Mesenchymal stem cell (in vitro differentiated cells and primary cell): Measurements from ENCODE around the gene MYB.

ENCODE experiments used
- DNase-seq: peaks from one replicate; pipeline ENCODE4 v3.0.0-alpha.2; 2013
- H2AFZ ChIP-seq: one replicate; pipeline ENCODE4 v1.6.1; 2013; ENCODE audit warnings: low read depth, mild to moderate bottlenecking, control low read depth, inconsistent platforms, low read length, moderate library complexity
- H2AK5ac ChIP-seq: 2 replicates; pipeline ENCODE4 v1.6.1; 2013; ENCODE audit warnings: low read length, moderate library complexity, mild to moderate bottlenecking, inconsistent platforms; ENCODE audit not compliant: severe bottlenecking
- H2BK120ac ChIP-seq: one replicate; pipeline ENCODE4 v1.6.1; 2013; ENCODE audit warnings: low read depth, mild to moderate bottlenecking, inconsistent platforms, low read length, moderate library complexity
- H2BK12ac ChIP-seq, 2 experiments: one replicate each; pipeline ENCODE4 v1.6.1; 2013; ENCODE audit warnings: inconsistent platforms in 2 of 2, low read length in 2 of 2, mild to moderate bottlenecking in 2 of 2, moderate library complexity in 2 of 2, control low read depth in 1 of 2
- H2BK15ac ChIP-seq: one replicate; pipeline ENCODE4 v1.6.1; 2013; ENCODE audit warnings: mild to moderate bottlenecking, low read depth, inconsistent platforms; ENCODE audit not compliant: poor library complexity, severe bottlenecking
- H2BK5ac ChIP-seq: 2 replicates; pipeline ENCODE4 v1.6.1; 2013; ENCODE audit warnings: low read depth, mild to moderate bottlenecking, low read length, control low read depth, inconsistent platforms; ENCODE audit not compliant: poor library complexity, severe bottlenecking
- H3K14ac ChIP-seq, 2 experiments: one replicate each; pipeline ENCODE4 v1.6.1; 2013; ENCODE audit warnings: inconsistent platforms in 2 of 2, low read length in 2 of 2, control low read depth in 1 of 2, mild to moderate bottlenecking in 1 of 2, moderate library complexity in 1 of 2
- H3K18ac ChIP-seq, 2 experiments: one replicate each; pipeline ENCODE4 v1.6.1; 2013; ENCODE audit warnings: inconsistent platforms in 2 of 2, low read length in 2 of 2, control low read depth in 1 of 2, low read depth in 1 of 2, mild to moderate bottlenecking in 1 of 2
- H3K23ac ChIP-seq, 2 experiments: one replicate each; pipeline ENCODE4 v1.6.1; 2013; ENCODE audit warnings: inconsistent platforms in 2 of 2, low read length in 2 of 2, mild to moderate bottlenecking in 2 of 2, moderate library complexity in 2 of 2, control low read depth in 1 of 2
- H3K27ac ChIP-seq: 2 replicates; pipeline ENCODE4 v1.5.1; 2013; ENCODE audit warnings: mild to moderate bottlenecking, moderate library complexity, low read length, control low read depth, inconsistent platforms; ENCODE audit not compliant: poor library complexity, severe bottlenecking
- H3K27me3 ChIP-seq, 2 experiments: 2 replicates each; pipeline versions ENCODE4 v1.6.1 to v1.7.0; 2013; ENCODE audit warnings: low read length in 2 of 2, mild to moderate bottlenecking in 2 of 2, moderate library complexity in 2 of 2, control low read depth in 1 of 2, inconsistent platforms in 1 of 2; ENCODE audit not compliant: control insufficient read depth in 1 of 2, insufficient read depth in 1 of 2
- H3K36me3 ChIP-seq, 2 experiments: 2 replicates each; pipeline versions ENCODE4 v1.6.1 to v1.7.0; 2013; ENCODE audit warnings: low read length in 2 of 2, control low read depth in 1 of 2, inconsistent platforms in 1 of 2, low read depth in 1 of 2, mild to moderate bottlenecking in 1 of 2; ENCODE audit not compliant: insufficient read depth in 2 of 2, control insufficient read depth in 1 of 2
- H3K4ac ChIP-seq, 2 experiments: one replicate each; pipeline ENCODE4 v1.6.1; 2013; ENCODE audit warnings: inconsistent platforms in 2 of 2, low read length in 2 of 2, mild to moderate bottlenecking in 2 of 2, moderate library complexity in 2 of 2, control low read depth in 1 of 2, low read depth in 1 of 2
- H3K4me1 ChIP-seq: 2 replicates; pipeline ENCODE4 v1.6.1; 2013; ENCODE audit warnings: low read depth, low read length, control low read depth; ENCODE audit not compliant: control insufficient read depth, insufficient read depth
- H3K4me2 ChIP-seq: 2 replicates; pipeline ENCODE4 v1.6.1; 2013; ENCODE audit warnings: low read length, mild to moderate bottlenecking, inconsistent platforms; ENCODE audit not compliant: poor library complexity, severe bottlenecking
- H3K4me3 ChIP-seq, 2 experiments: 2 replicates each; pipeline versions ENCODE4 v1.5.1 to v1.7.0; 2013; ENCODE audit warnings: low read length in 2 of 2, mild to moderate bottlenecking in 2 of 2, control low read depth in 1 of 2, low read depth in 1 of 2; ENCODE audit not compliant: insufficient read depth in 1 of 2
- H3K79me1 ChIP-seq: replicated peaks from 2 replicates; pipeline ENCODE4 v1.6.1; 2013; ENCODE audit warnings: mild to moderate bottlenecking, control low read depth, low read length, inconsistent platforms; ENCODE audit not compliant: poor library complexity, severe bottlenecking
- H3K9ac ChIP-seq: 2 replicates; pipeline ENCODE4 v1.7.0; 2013; ENCODE audit warnings: mild to moderate bottlenecking, low read length, moderate library complexity
- H3K9me3 ChIP-seq: 2 replicates; pipeline ENCODE4 v1.7.0; 2013; ENCODE audit warnings: mild to moderate bottlenecking, low read length; ENCODE audit not compliant: control insufficient read depth
- H4K8ac ChIP-seq: one replicate; pipeline ENCODE4 v1.6.1; 2013; ENCODE audit warnings: inconsistent platforms, mild to moderate bottlenecking, low read length, moderate library complexity
- H4K91ac ChIP-seq: one replicate; pipeline ENCODE4 v1.6.1; 2013; ENCODE audit warnings: mild to moderate bottlenecking, low read length, inconsistent platforms
- WGBS: methylation state at CpG from one replicate; pipeline ENCODE4 v1.1.7; 2013; ENCODE audit warnings: mixed read lengths; 5-methylcytosine and 5-hydroxymethylcytosine counted together

MYB gene

GRCh38 chr6:135167617-135168016 is 13.5 kb upstream of the MYB start:
- Histone ChIP-seq H3K14ac (no peak overlapping the region), H2BK5ac (no peak overlapping the region), H3K9me3 (no peaks in the 10 kb centered on the region), H4K8ac (no peak overlapping the region), H3K23ac (no peak overlapping the region), H3K4ac (no peak overlapping the region), H3K9ac (no peak overlapping the region), H3K4me3 (no peak overlapping the region), H2AFZ (no peak overlapping the region), H3K27ac (no peak overlapping the region), H3K27me3 (no peaks in the 10 kb centered on the region), H3K79me1 (no peaks in the 10 kb centered on the region), H3K4me2 (no peak overlapping the region), H2AK5ac (no peak overlapping the region), H4K91ac (no peak overlapping the region), H2BK120ac (no peak overlapping the region), H3K18ac (no peak overlapping the region), H2BK15ac (no peak overlapping the region), H3K36me3 (no peaks in the 10 kb centered on the region), H2BK12ac (no peak overlapping the region), H3K4me1 (no peaks in the 10 kb centered on the region)
- WGBS = no CpG with 5 or more reads among the region's 1 CpG
- no peak for DNase-seq

DNA sequence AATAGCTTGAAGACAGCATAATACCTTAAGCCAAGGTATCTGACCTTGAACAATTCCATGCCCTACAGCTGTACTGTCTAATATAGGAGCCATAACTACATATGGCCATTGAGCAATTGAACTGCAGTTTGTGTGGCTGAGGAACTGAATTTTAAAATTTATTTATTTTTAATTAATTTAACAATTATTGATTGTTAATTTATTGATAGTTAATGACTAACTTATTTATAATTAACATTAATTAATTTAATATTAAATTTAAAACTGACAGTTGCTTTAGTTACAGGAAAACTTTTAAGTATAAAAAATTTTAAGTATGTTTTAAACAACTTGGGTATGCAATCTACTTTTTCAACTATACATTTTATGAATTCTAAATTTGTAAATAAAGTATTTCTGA is 12.3 kb upstream of the MYB start:
- Histone ChIP-seq H3K9me3 (no peaks in the 10 kb centered on the region), H3K27me3 (no peaks in the 10 kb centered on the region), H3K9ac (no peak overlapping the region), H4K8ac (no peak overlapping the region), H2AK5ac (no peak overlapping the region), H2BK15ac (no peak overlapping the region), H3K23ac (no peak overlapping the region), H2BK120ac (no peak overlapping the region), H3K18ac (no peak overlapping the region), H3K4me3 (no peak overlapping the region), H2BK5ac (no peak overlapping the region), H3K4me2 (no peak overlapping the region), H3K36me3 (no peaks in the 10 kb centered on the region), H4K91ac (no peak overlapping the region), H3K79me1 (no peaks in the 10 kb centered on the region), H2AFZ (no peak overlapping the region), H3K14ac (no peak overlapping the region), H3K4ac (no peak overlapping the region), H2BK12ac (no peak overlapping the region), H3K27ac (no peak overlapping the region), H3K4me1 (no peaks in the 10 kb centered on the region)
- no peak for DNase-seq

GRCh38 chr6:135170238-135170637 is 10.9 kb upstream of the MYB start:
- Histone ChIP-seq H3K79me1 (no peaks in the 10 kb centered on the region), H4K8ac (no peak overlapping the region), H3K9me3 (no peaks in the 10 kb centered on the region), H2AK5ac (no peak overlapping the region), H3K4me2 (no peak overlapping the region), H3K23ac (no peak overlapping the region), H2AFZ (no peak overlapping the region), H2BK120ac (no peak overlapping the region), H3K4ac (no peak overlapping the region), H3K4me3 (no peak overlapping the region), H3K18ac (no peak overlapping the region), H2BK12ac (no peak overlapping the region), H3K27ac (no peak overlapping the region), H3K27me3 (no peaks in the 10 kb centered on the region), H2BK15ac (no peak overlapping the region), H3K4me1 (no peaks in the 10 kb centered on the region), H3K14ac (no peak overlapping the region), H3K9ac (no peak overlapping the region), H4K91ac (no peak overlapping the region), H2BK5ac (no peak overlapping the region), H3K36me3 (no peaks in the 10 kb centered on the region)
- WGBS = 85% methylated on average over 2 of the region's 2 CpGs
- DNase-seq = no peak

- Histone ChIP-seq H2AFZ (no peak overlapping the region), H3K4me2 (no peak overlapping the region), H3K4me3 (no peak overlapping the region), H4K8ac (no peak overlapping the region), H3K23ac (no peak overlapping the region), H2BK12ac (no peak overlapping the region), H4K91ac (no peak overlapping the region), H3K27me3 (no peaks in the 10 kb centered on the region), H3K4me1 (no peaks in the 10 kb centered on the region), H3K9me3 (no peaks in the 10 kb centered on the region), H3K18ac (no peak overlapping the region), H3K9ac (no peak overlapping the region), H3K14ac (no peak overlapping the region), H2BK120ac (no peak overlapping the region), H3K4ac (no peak overlapping the region), H2BK15ac (no peak overlapping the region), H2BK5ac (no peak overlapping the region), H3K79me1 (no peaks in the 10 kb centered on the region), H3K36me3 (no peaks in the 10 kb centered on the region), H2AK5ac (no peak overlapping the region), H3K27ac (no peak overlapping the region)
- no peak for DNase-seq
- WGBS = 96% methylated on average over 3 of the region's 3 CpGs
Observed at GRCh38 chr6:135170849-135171248, 10.3 kb upstream of the MYB start.
